ENCODE measurements around the gene SSBP2. TPM values are rescaled to one million over a fixed set of nuclear protein-coding genes. Genes with fewer than 3 reads are reported as not detected.
"Not testable (repeated sequence)": the region's sequence is repeated elsewhere in the genome, so short reads cannot be mapped to it uniquely, and the experiment has no call there.

Gene SSBP2
- total and polyA plus RNA-seq, 2 donors from 2014 or later: 17.0 to 57.1 TPM

- no peak overlapping the region for H3K9ac ChIP-seq (ENCODE audit: low read length in 3 of 3)
- FAIRE-seq: no peak
These were observed 341.0 kb downstream of the SSBP2 start for GRCh38 chr5:81409896-81410295.

DNA sequence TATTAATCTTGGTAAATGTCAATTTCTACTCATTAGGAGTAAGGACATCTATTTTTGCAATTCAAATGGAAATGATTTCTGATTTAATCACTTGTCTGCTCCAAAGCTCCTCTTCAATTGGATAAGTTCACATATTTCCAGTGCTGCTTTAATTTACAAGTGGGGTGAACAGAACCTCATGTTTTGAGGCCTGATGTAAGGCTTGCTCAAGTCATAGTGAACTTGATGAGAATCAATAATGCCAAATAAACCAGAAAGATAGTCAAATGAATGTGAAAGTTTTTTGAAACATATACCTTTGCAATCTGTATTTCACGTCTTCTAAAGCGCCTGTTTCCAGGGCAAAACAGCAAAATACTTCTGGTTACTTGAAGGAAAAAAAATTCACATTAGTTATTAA is 341.5 kb downstream of the SSBP2 start:
- H3K36me3 ChIP-seq (ENCODE audit: control insufficient read depth in 2 of 3, insufficient read depth in 3 of 3, low read length in 3 of 3): no peaks in the 10 kb centered on the region
- H3K4me3 ChIP-seq (ENCODE audit: low read length in 3 of 3): no peak overlapping the region
- no peaks in the 10 kb centered on the region for H3K9me3 ChIP-seq (ENCODE audit: control insufficient read depth in 2 of 3, insufficient read depth in 1 of 3, low read length in 3 of 3)
- FAIRE-seq (no peak), DNase-seq (peak in 1 of 5 donors; percentile 13)
- H3K4me1 ChIP-seq (ENCODE audit: control insufficient read depth in 2 of 3, insufficient read depth in 2 of 3, low read depth in 1 of 3, low read length in 3 of 3): peaks cover 0 to 6% (median 3%) of the 10 kb centered on the region in 3 donors
- no peaks in the 10 kb centered on the region for H3K27me3 ChIP-seq (ENCODE audit: control insufficient read depth, insufficient read depth, low read length)
- TF ChIP-seq, protein P1, sequence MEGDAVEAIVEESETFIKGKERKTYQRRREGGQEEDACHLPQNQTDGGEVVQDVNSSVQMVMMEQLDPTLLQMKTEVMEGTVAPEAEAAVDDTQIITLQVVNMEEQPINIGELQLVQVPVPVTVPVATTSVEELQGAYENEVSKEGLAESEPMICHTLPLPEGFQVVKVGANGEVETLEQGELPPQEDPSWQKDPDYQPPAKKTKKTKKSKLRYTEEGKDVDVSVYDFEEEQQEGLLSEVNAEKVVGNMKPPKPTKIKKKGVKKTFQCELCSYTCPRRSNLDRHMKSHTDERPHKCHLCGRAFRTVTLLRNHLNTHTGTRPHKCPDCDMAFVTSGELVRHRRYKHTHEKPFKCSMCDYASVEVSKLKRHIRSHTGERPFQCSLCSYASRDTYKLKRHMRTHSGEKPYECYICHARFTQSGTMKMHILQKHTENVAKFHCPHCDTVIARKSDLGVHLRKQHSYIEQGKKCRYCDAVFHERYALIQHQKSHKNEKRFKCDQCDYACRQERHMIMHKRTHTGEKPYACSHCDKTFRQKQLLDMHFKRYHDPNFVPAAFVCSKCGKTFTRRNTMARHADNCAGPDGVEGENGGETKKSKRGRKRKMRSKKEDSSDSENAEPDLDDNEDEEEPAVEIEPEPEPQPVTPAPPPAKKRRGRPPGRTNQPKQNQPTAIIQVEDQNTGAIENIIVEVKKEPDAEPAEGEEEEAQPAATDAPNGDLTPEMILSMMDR (IDR thresholded peaks at IDR 0.05; ENCODE audit: borderline replicate concordance, extremely low read depth, insufficient read depth): no peak
- no peak overlapping the region for H3K9ac ChIP-seq (ENCODE audit: low read length in 3 of 3)
- H3K27ac ChIP-seq (ENCODE audit: low read depth in 2 of 2, low read length in 2 of 2): peak overlapping the region in 1 of 2 donors; percentile 38
- intact Hi-C loops (cut with DNase I): no loop called here

More at GRCh38 chr5:81409896-81410295, 341.0 kb downstream of the SSBP2 start:
- H3K36me3 ChIP-seq (ENCODE audit: control insufficient read depth in 2 of 3, insufficient read depth in 3 of 3, low read length in 3 of 3): no peaks in the 10 kb centered on the region
- H3K4me1 ChIP-seq (ENCODE audit: control insufficient read depth in 2 of 3, insufficient read depth in 2 of 3, low read depth in 1 of 3, low read length in 3 of 3): peaks cover 0 to 6% (median 3%) of the 10 kb centered on the region in 3 donors
- intact Hi-C loops (cut with DNase I): no loop called here
- no peak overlapping the region for H3K27ac ChIP-seq (ENCODE audit: low read depth in 2 of 2, low read length in 2 of 2)
- no peaks in the 10 kb centered on the region for H3K9me3 ChIP-seq (ENCODE audit: control insufficient read depth in 2 of 3, insufficient read depth in 1 of 3, low read length in 3 of 3)
- TF ChIP-seq, protein P1 (IDR thresholded peaks at IDR 0.05; ENCODE audit: borderline replicate concordance, extremely low read depth, insufficient read depth): no peak
- no peaks in the 10 kb centered on the region for H3K27me3 ChIP-seq (ENCODE audit: control insufficient read depth, insufficient read depth, low read length)
- no peak for DNase-seq
- H3K4me3 ChIP-seq (ENCODE audit: low read length in 3 of 3): no peak overlapping the region

DNA sequence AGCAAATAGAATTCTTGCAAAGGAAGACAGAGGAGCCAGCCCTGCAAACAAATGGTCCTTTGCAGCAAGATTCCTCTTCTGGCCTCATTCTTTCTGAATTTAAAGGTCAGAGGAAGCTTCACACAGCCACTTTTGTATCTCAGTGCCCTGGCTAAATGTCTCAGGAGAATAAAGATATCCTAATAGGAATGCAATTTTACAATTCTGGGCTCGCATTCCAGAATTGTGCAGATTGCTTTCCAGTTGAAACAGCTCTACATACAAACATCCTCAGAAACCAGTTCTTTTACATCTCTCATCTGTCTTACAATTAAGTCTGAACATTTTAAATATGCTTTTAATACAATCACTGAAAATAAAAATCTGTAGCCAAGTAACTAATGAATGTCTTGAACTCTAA is 342.4 kb downstream of the SSBP2 start:
- no peak for FAIRE-seq
- Histone ChIP-seq H3K4me1 (ENCODE audit: control insufficient read depth in 2 of 3, insufficient read depth in 2 of 3, low read depth in 1 of 3, low read length in 3 of 3) (peaks cover 0 to 6% (median 3%) of the 10 kb centered on the region in 3 donors), H3K27ac (ENCODE audit: low read depth in 2 of 2, low read length in 2 of 2) (no peak overlapping the region), H3K4me3 (ENCODE audit: low read length in 3 of 3) (no peak overlapping the region), H3K27me3 (ENCODE audit: control insufficient read depth, insufficient read depth, low read length) (no peaks in the 10 kb centered on the region), H3K36me3 (ENCODE audit: control insufficient read depth in 2 of 3, insufficient read depth in 3 of 3, low read length in 3 of 3) (no peaks in the 10 kb centered on the region), H3K9ac (ENCODE audit: low read length in 3 of 3) (no peak overlapping the region), H3K9me3 (ENCODE audit: control insufficient read depth in 2 of 3, insufficient read depth in 1 of 3, low read length in 3 of 3) (no peaks in the 10 kb centered on the region)
- intact Hi-C loops (cut with DNase I): no loop called here
- DNase-seq: no peak
- TF ChIP-seq, protein P1 (IDR thresholded peaks at IDR 0.05; ENCODE audit: borderline replicate concordance, extremely low read depth, insufficient read depth): no peak

- not testable (repeated sequence) for FAIRE-seq, DNase-seq
These were observed 343.1 kb downstream of the SSBP2 start for GRCh38 chr5:81407811-81408210.

More at GRCh38 chr5:81407811-81408210, 343.1 kb downstream of the SSBP2 start:
- H3K27ac ChIP-seq (ENCODE audit: low read depth in 2 of 2, low read length in 2 of 2); H3K4me1 ChIP-seq (ENCODE audit: control insufficient read depth in 2 of 3, insufficient read depth in 2 of 3, low read depth in 1 of 3, low read length in 3 of 3); H3K36me3 ChIP-seq (ENCODE audit: control insufficient read depth in 2 of 3, insufficient read depth in 3 of 3, low read length in 3 of 3); H3K9me3 ChIP-seq (ENCODE audit: control insufficient read depth in 2 of 3, insufficient read depth in 1 of 3, low read length in 3 of 3); H3K9ac ChIP-seq (ENCODE audit: low read length in 3 of 3); H3K27me3 ChIP-seq (ENCODE audit: control insufficient read depth, insufficient read depth, low read length); intact Hi-C loops (cut with DNase I): not testable (repeated sequence)
- peak overlapping the region in 1 of 3 donors; percentile 9 for H3K4me3 ChIP-seq (ENCODE audit: low read length in 3 of 3)
